GM12801 (cell line): ENCODE results near the gene FAM169A.

Source experiments
- TF ChIP-seq, protein P1 (sequence below): IDR thresholded peaks from one replicate; pipeline ENCODE4 v1.5.1; 2011; ENCODE audit warnings: control low read depth; ENCODE audit not compliant: insufficient read length; ENCODE audit errors: extremely low read depth

Gene FAM169A

DNA sequence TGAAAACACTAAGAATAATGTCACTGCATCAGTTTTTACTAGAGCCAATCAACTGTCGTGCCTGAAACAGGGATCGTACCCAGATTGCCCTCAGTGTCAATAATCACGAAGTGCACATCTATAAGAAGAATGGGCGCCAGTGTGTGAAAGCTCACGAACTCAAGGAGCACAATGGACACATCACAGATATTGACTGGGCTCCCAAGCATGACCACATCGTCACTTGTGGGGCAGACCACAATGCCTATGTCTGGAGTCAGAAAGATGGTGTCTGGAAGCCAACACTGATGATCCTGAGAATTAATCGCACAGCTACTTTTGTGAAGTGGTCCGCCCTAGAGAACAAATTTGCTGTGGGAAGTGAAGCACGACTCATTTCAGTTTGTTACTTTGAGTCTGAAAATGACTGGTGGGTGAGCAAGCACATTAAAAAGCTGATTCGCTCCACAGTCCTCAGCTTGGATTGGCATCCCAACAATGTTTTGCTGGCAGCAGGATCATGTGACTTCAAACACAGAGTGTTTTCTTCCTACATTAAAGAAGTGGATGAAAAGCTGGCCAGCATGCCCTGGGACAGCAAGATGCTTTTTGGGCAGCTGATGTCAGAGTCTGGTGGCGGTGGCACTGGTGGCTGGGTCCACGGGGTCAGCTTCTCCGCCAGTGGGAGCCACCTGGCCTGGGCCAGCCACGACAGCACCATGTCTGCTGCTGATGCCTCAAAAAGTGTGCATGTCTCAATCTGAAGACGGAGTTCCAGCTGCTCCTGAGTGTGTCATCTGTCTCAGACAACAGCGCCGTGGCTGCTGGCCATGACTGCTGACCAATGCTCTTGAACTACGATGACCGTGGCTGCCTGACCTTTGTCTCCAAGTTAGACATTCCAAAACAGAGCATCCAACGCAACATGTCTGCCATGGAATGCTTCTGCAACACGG is 66.9 kb downstream of the FAM169A start:
- TF ChIP-seq, protein P1, sequence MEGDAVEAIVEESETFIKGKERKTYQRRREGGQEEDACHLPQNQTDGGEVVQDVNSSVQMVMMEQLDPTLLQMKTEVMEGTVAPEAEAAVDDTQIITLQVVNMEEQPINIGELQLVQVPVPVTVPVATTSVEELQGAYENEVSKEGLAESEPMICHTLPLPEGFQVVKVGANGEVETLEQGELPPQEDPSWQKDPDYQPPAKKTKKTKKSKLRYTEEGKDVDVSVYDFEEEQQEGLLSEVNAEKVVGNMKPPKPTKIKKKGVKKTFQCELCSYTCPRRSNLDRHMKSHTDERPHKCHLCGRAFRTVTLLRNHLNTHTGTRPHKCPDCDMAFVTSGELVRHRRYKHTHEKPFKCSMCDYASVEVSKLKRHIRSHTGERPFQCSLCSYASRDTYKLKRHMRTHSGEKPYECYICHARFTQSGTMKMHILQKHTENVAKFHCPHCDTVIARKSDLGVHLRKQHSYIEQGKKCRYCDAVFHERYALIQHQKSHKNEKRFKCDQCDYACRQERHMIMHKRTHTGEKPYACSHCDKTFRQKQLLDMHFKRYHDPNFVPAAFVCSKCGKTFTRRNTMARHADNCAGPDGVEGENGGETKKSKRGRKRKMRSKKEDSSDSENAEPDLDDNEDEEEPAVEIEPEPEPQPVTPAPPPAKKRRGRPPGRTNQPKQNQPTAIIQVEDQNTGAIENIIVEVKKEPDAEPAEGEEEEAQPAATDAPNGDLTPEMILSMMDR, result no peak

DNA sequence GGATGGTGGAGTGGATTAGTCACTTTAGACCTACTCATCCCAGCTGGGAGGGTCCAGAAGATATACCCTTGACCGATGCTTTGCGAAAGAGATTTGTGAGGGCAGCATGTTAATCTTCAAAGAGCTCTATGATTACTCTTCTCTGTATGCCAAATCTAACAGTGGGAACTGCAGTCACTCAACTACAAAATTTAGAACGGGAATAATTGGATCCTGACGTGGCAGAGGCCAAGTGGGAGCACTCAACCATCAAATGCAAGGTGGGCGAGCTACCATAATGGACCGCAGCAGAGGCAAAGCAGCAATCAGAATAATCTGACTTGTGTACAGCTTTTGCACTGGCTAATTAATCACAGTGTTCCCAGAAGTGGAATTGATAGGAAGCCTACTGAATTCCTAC is 78.8 kb downstream of the FAM169A start:
- TF ChIP-seq, protein P1, result no peak

- TF ChIP-seq, protein P1, result no peak
Measured at GRCh38 chr5:74786851-74787250, 79.3 kb downstream of the FAM169A start.

- TF ChIP-seq, protein P1, result no peak
Measured at GRCh38 chr5:74778609-74779008, 87.6 kb downstream of the FAM169A start.

GRCh38 chr5:74772359-74772758 is 93.8 kb downstream of the FAM169A start:
- TF ChIP-seq, protein P1, result no peak

DNA sequence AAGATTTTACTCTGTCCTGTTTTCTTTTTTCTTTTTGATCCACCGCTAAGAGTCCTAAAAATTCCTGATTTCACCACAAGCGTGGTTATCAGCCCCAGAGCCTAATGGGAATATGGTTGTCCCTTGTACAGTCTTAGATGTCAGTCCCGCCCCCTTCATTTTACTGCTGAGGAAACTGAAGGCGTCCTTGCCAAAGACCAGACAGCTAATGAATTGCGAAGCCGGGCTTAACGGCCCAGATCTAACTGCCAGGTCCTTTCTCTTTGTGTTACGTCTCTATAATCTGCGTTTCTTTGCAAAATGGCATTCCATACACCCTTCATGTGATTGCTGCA is 98.6 kb downstream of the FAM169A start:
- TF ChIP-seq, protein P1, result no peak

DNA sequence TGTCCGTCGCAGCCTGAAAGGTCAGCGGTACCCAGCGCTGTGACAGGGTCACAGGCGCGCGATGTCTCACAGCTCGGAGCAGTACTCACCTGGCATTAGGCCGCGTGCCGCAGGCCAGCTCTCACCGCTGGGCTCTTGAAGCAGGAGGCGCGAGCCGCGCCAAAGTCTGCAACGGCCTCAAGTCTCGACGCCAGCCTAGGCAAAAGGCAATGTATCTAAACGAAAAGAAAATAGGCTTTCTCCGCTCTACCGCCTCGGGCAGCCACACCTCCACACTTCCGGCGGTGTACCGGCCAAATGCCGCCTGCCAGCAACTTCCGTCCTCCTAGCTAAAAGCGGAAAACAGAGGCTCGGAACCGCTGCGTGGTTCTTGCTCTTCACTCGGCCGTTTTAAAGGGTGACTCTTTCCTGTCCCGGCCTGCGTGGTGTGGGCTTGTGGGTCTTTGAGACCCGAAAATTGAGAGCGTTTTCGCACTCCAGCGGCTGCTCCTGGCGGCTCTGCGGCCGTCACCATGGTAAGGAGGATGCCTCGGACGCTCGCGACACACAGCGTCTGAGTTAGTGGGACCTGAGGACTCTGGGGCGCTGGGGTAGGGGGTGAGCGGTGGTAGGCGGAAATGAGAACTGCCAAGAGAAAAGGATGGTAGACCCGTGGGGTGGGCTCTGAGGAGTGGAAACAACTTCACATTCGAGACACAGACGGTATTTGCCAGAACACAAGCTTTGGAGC is 99.2 kb downstream of the FAM169A start, which contains the start of the genes GFM2 and NSA2:
TSS of gene GFM2 (minus strand) at position 269 of the 730 bp plus-strand sequence. CDS start 3,375 bp downstream, outside the sequence.
TSS of gene NSA2 (plus strand) at position 401 of the 730 bp plus-strand sequence. CDS start at position 513, 112 bp downstream.
- TF ChIP-seq, protein P1, result no peak
